Loucy (cell line): ENCODE measurements around the gene CEP70.

Source experiments
- EZH2phosphoT487 ChIP-seq: fragments of 200-600 bp; IDR thresholded peaks from 2 replicates; pipeline ENCODE4 v1.6.1; 2018; ENCODE audit warnings: antibody characterized with exemption, mild to moderate bottlenecking, moderate library complexity, borderline replicate concordance
- TF ChIP-seq, protein P1 (sequence below): fragments of 200-600 bp; sonication (generic); conservative IDR thresholded peaks from 2 replicates; pipeline ENCODE4 v1.5.1; 2014; ENCODE audit warnings: mild to moderate bottlenecking, antibody characterized with exemption, low read length

GRCh38 chr3:138497851-138498250 is 96.2 kb downstream of the CEP70 start:
- no peak for TF ChIP-seq EZH2phosphoT487
- TF ChIP-seq, protein P1, sequence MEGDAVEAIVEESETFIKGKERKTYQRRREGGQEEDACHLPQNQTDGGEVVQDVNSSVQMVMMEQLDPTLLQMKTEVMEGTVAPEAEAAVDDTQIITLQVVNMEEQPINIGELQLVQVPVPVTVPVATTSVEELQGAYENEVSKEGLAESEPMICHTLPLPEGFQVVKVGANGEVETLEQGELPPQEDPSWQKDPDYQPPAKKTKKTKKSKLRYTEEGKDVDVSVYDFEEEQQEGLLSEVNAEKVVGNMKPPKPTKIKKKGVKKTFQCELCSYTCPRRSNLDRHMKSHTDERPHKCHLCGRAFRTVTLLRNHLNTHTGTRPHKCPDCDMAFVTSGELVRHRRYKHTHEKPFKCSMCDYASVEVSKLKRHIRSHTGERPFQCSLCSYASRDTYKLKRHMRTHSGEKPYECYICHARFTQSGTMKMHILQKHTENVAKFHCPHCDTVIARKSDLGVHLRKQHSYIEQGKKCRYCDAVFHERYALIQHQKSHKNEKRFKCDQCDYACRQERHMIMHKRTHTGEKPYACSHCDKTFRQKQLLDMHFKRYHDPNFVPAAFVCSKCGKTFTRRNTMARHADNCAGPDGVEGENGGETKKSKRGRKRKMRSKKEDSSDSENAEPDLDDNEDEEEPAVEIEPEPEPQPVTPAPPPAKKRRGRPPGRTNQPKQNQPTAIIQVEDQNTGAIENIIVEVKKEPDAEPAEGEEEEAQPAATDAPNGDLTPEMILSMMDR, result no peak
